Panc1 (cell line): ENCODE measurements around the gene NR5A1. TPM values are rescaled to one million over a fixed set of nuclear protein-coding genes. Genes with fewer than 3 reads are reported as not detected.

ENCODE experiments used
- ATAC-seq: fragments of 200-7000 bp; cut with Tn5 transposase; 2 replicates; pipeline ENCODE4 v1.9.1; 2020; ENCODE audit warnings: mild to moderate bottlenecking, moderate library complexity
- BruUV-seq: library from RNA; stranded (reverse); fragments of 400-500 nt; replicated peaks from 2 replicates; lab custom pipeline; 2021; lab: Mats Ljungman, UMichigan
- CTCF ChIA-PET: fragments of 300-600 bp; sonication (Branson Sonifier 250); formaldehyde crosslinking; loops from one replicate; lab custom pipeline; 2022; ENCODE audit warnings: antibody characterized with exemption; lab: Charles Lee
- POLR2A ChIA-PET: fragments of 300-600 bp; sonication (Branson Sonifier 250); formaldehyde crosslinking; loops from one replicate; lab custom pipeline; 2022; ENCODE audit warnings: antibody characterized with exemption; lab: Charles Lee
- DNase-seq: peaks from one replicate; pipeline ENCODE4 v3.0.0-alpha.2; 2010; ENCODE audit warnings: low read depth, low spot score
- H3K27ac ChIP-seq: 2 replicates; pipeline ENCODE4 v1.5.1; 2011; ENCODE audit warnings: mild to moderate bottlenecking, low read length, inconsistent platforms
- H3K27me3 ChIP-seq: fragments of 200-500 bp; sonication (Bioruptor generic); 2 replicates; pipeline ENCODE4 v1.6.0; 2014; ENCODE audit warnings: low read length, inconsistent platforms; ENCODE audit not compliant: control insufficient read depth, insufficient read depth
- H3K36me3 ChIP-seq: fragments of 200-500 bp; sonication (Bioruptor generic); 2 replicates; pipeline ENCODE4 v1.5.1; 2014; ENCODE audit warnings: inconsistent platforms, mild to moderate bottlenecking, low read length, moderate library complexity; ENCODE audit not compliant: control insufficient read depth, insufficient read depth
- H3K4me1 ChIP-seq: 2 replicates; pipeline ENCODE4 v1.5.1; 2011; ENCODE audit warnings: inconsistent platforms, mild to moderate bottlenecking, low read length, moderate library complexity; ENCODE audit not compliant: control insufficient read depth, insufficient read depth
- H3K4me3 ChIP-seq, 2 experiments: 2 replicates each; pipeline ENCODE4 v1.5.1; 2011 to 2012; ENCODE audit warnings: low read depth in 2 of 2, low read length in 2 of 2, mild to moderate bottlenecking in 2 of 2, inconsistent platforms in 1 of 2, moderate library complexity in 1 of 2
- H3K9me3 ChIP-seq: fragments of 200-500 bp; sonication (Bioruptor generic); 2 replicates; pipeline ENCODE4 v1.5.1; 2014; ENCODE audit warnings: low read depth, mild to moderate bottlenecking, inconsistent platforms, low read length, moderate library complexity; ENCODE audit not compliant: control insufficient read depth, insufficient read depth
- CTCF ChIP-seq: fragments of 450-650 bp; IDR thresholded peaks from 2 replicates; pipeline ENCODE4 v1.5.1; 2017; ENCODE audit warnings: mild to moderate bottlenecking
- POLR2AphosphoS5 ChIP-seq: IDR thresholded peaks from 2 replicates; pipeline ENCODE4 v1.6.1; 2012; ENCODE audit warnings: mild to moderate bottlenecking, low read depth, low read length, moderate library complexity
- REST ChIP-seq, 2 experiments: IDR thresholded peaks; 2 replicates each; pipeline ENCODE4 v1.6.1; 2011 to 2012; ENCODE audit warnings: low read depth in 2 of 2, control low read depth in 1 of 2, low read length in 1 of 2, mild to moderate bottlenecking in 1 of 2, moderate library complexity in 1 of 2; ENCODE audit not compliant: insufficient read depth in 1 of 2
- SIN3A ChIP-seq: IDR thresholded peaks from 2 replicates; pipeline ENCODE4 v1.6.1; 2012; ENCODE audit warnings: low read depth, mild to moderate bottlenecking, low read length, moderate library complexity, borderline replicate concordance; ENCODE audit not compliant: insufficient read depth
- TCF7L2 ChIP-seq: IDR thresholded peaks from 2 replicates; pipeline ENCODE4 v1.6.1; 2011; ENCODE audit warnings: mild to moderate bottlenecking, low read depth, low read length, inconsistent platforms
- in situ Hi-C: cut with HindIII; loops from 2 replicates; pipeline ENCODE4 v1.10.0; 2016; ENCODE audit warnings: low sequenced_read_pairs, low pct_unique_long_range_greater_than_20kb
- intact Hi-C: fragments of 100-400 bp; cut with micrococcal nuclease; formaldehyde crosslinking; loops from one replicate; pipeline ENCODE4 v1.10.0; 2022; ENCODE audit not compliant: unreplicated experiment
- total RNA-seq: library from RNA; stranded (reverse); gene quantifications from one replicate; pipeline ENCODE4 v1.2.1, GENCODE V29; 2021; ENCODE audit not compliant: unreplicated experiment

NR5A1 gene
- total RNA-seq, 1 experiment from 2014 or later, result 2.5 TPM

- ChIA-PET POLR2A (no interaction called here), CTCF (no interaction called here)
- no peak for TF ChIP-seq POLR2AphosphoS5
- no peak for TF ChIP-seq REST (IDR thresholded peaks at IDR 0.05; ENCODE audit: insufficient read depth in 1 of 2, low read depth in 2 of 2, low read length in 1 of 2)
- TF ChIP-seq SIN3A, result no peak
- no peak for TF ChIP-seq CTCF
- BruUV-seq, result no TSS peak
- Histone ChIP-seq H3K27me3 (no peaks in the 10 kb centered on the region), H3K4me1 (no peaks in the 10 kb centered on the region), H3K27ac (no peak overlapping the region), H3K36me3 (no peaks in the 10 kb centered on the region), H3K9me3 (no peaks in the 10 kb centered on the region), H3K4me3 (no peak overlapping the region)
- ATAC-seq, result no peak
- in situ Hi-C loops (no loop called here), intact Hi-C loops (no loop called here)
- DNase-seq, result no peak
These were observed 18.0 kb downstream of the NR5A1 start for GRCh38 chr9:124489222-124489621.

- CTCF ChIA-PET, result no interaction called here
- intact Hi-C loops (no loop called here), in situ Hi-C loops (no loop called here)
- Histone ChIP-seq H3K36me3 (no peaks in the 10 kb centered on the region), H3K27me3 (no peaks in the 10 kb centered on the region), H3K27ac (no peak overlapping the region), H3K9me3 (no peaks in the 10 kb centered on the region), H3K4me1 (no peaks in the 10 kb centered on the region), H3K4me3 (no peak overlapping the region)
- TF ChIP-seq POLR2AphosphoS5 (no peak), TCF7L2 (no peak), SIN3A (no peak), CTCF (no peak), REST (IDR thresholded peaks at IDR 0.05; ENCODE audit: insufficient read depth in 1 of 2, low read depth in 2 of 2, low read length in 1 of 2) (no peak)
- no peak for DNase-seq
- POLR2A ChIA-PET, result no interaction called here
- ATAC-seq, result no peak
- BruUV-seq, result no TSS peak
These were observed 18.5 kb downstream of the NR5A1 start for GRCh38 chr9:124488641-124489210.
